ENCODE data around the gene DOCK9.

Gene DOCK9

DNA sequence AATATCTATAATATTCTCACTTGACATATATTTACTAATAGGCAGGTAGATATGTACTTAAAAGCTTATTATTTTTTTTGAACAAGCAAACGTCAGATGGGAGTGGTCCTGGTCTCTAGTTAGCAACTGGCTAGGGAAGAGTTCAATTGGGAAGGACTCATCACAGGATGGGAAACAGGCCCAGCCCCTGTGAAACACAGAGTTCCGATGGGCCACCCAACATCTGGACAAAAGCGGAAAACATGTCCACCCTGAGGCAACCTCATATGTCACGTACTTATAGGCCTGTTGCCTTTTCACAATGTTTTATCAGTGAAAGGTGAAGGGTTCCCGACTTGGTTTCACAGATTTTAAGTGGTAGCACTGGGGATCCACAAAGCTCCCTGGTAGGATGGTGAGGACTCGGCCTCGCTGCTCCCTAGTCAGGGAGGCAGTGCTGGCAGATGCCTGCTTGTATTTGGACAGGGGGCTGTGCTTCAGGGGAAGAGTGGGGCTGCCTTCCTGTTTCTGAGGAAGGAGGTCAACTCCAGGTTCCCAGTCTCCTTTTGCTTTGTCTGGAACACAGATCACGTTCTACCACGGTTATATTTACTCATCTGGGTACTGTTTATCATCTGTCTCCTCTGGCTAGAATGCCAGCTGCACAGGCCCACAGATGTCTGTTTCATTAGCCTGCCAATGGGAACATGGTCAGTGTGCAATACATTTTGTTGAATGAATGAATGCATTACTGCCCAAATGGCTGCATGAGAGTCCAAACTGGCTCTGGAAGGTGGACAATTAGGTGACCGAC lies 176.0 kb downstream of the DOCK9 start:
- H3K4me3 ChIP-seq (ENCODE audit: low read depth, low read length), result no peak overlapping the region
- TF ChIP-seq, protein P1, sequence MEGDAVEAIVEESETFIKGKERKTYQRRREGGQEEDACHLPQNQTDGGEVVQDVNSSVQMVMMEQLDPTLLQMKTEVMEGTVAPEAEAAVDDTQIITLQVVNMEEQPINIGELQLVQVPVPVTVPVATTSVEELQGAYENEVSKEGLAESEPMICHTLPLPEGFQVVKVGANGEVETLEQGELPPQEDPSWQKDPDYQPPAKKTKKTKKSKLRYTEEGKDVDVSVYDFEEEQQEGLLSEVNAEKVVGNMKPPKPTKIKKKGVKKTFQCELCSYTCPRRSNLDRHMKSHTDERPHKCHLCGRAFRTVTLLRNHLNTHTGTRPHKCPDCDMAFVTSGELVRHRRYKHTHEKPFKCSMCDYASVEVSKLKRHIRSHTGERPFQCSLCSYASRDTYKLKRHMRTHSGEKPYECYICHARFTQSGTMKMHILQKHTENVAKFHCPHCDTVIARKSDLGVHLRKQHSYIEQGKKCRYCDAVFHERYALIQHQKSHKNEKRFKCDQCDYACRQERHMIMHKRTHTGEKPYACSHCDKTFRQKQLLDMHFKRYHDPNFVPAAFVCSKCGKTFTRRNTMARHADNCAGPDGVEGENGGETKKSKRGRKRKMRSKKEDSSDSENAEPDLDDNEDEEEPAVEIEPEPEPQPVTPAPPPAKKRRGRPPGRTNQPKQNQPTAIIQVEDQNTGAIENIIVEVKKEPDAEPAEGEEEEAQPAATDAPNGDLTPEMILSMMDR (IDR thresholded peaks at IDR 0.05; ENCODE audit: low read depth, low read length), result no peak

DNA sequence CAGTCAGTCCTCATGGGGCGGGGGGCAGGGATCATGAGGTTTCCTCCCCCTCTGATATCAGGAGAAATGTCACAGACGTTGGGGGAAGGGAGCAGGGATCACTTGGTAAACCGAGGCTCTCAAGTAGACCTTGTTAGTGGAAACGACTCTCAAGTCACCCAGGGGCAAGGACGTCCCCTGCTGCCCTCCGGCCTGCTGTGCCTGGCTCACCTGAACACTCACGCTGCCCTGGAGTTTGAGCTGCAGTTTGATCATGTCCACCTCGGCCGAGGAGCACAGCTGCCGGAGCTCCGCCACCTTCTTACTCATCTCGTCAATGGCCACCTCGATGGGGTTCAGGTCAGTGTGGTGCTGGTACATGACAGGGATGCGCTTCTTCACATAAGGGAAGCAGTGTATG lies 177.8 kb downstream of the DOCK9 start:
- TF ChIP-seq, protein P1 (IDR thresholded peaks at IDR 0.05; ENCODE audit: low read depth, low read length), result no peak
- H3K4me3 ChIP-seq (ENCODE audit: low read depth, low read length), result no peak overlapping the region

DNA sequence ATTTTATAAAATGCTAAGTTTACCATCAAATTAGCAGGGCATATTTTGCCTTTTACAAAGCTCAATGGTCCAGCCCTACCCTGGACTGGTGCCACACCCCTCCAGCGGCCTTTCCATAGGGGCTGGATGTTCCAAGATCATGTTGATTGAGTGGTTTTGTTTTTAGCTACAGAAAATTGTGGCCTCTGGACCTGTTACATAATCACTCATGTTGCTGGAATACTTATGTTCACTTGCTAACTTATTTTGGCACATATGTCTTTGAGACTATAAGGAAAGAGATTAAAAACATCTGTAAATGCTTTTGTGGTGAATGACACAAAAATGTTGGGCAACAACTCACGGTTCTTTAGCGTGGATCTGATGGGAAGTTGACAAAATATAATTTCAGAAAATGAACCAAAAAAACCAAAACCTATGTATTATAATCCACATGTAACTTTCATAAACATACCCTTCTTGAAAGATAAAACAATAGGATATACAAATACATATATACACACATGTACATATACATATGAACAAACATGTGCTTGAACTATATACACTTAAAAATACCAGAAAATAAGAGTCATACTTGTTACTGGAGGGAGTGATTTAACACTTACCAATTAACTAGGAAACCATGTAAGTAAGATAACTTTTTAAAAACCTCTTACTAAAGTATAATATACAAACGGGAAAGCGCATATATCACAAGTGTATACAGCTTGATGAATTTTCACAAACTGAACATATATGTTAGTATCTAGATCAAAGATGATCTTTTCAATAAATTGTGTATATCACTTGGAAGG lies 178.8 kb downstream of the DOCK9 start:
- H3K4me3 ChIP-seq (ENCODE audit: low read depth, low read length), result no peak overlapping the region
- TF ChIP-seq, protein P1 (IDR thresholded peaks at IDR 0.05; ENCODE audit: low read depth, low read length), result no peak

DNA sequence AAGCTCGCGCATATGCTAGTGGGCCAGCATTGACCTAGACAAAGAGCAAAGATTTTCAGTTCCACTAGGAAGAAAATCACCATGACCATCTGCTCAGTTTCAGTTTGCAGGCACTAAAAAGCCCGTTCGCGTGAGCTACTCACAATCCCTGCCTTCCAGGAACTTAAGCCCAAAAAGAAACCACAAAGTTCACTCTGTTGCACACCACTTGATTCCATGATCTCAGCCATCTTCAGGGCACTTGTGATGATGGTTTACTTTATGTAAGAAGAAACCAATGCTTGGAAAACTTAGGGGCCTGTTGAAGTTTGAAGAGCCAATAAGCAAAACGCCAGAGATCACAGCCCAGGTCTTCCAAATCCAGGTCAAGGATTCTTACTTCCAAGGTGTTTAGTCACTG lies 180.4 kb downstream of the DOCK9 start:
- H3K4me3 ChIP-seq (ENCODE audit: low read depth, low read length), result no peak overlapping the region
- TF ChIP-seq, protein P1 (IDR thresholded peaks at IDR 0.05; ENCODE audit: low read depth, low read length), result no peak

DNA sequence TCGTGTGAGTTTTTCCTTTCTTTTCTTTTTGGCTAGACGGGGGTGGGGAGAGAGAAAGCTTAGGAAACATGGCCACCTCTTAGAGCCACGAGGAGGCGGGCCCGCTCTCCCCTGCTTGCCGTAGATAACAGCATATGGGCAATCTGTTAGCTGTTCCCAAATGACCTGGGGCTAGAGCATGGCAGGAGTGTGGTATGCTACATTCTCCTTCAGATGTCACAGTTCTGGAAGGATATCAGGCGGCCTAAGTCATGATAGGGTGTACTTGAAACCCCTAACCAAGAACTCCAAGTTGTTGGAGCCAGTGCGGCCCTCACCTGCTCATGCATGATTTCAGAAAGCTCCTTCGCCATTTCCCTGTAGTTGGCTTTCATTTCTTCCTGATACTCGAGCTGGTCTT lies 181.1 kb downstream of the DOCK9 start:
- TF ChIP-seq, protein P1 (IDR thresholded peaks at IDR 0.05; ENCODE audit: low read depth, low read length), result no peak

DNA sequence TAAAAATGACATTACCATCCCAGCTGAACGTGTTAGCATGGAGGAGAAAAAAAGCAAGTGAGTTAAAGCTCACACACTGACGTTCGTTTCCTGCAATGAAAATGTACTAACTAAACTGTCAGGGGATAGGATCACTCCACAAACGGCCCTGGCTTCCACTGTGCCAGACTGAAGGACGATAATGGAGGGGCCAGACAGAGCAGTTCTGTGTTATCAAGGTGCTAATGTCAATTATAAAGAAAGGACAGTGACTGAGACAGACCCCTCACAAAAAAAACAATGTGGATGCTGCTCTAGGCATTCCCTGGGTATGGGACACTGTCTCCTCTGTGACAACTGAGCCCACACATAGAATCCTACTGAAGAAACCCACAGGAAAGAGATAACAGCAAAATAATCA lies 181.7 kb downstream of the DOCK9 start:
- H3K4me3 ChIP-seq (ENCODE audit: low read depth, low read length), result no peak overlapping the region
- TF ChIP-seq, protein P1 (IDR thresholded peaks at IDR 0.05; ENCODE audit: low read depth, low read length), result no peak

More for the DNA sequence above, 181.1 kb downstream of the DOCK9 start:
- H3K4me3 ChIP-seq (ENCODE audit: low read depth, low read length), result no peak overlapping the region

DNA sequence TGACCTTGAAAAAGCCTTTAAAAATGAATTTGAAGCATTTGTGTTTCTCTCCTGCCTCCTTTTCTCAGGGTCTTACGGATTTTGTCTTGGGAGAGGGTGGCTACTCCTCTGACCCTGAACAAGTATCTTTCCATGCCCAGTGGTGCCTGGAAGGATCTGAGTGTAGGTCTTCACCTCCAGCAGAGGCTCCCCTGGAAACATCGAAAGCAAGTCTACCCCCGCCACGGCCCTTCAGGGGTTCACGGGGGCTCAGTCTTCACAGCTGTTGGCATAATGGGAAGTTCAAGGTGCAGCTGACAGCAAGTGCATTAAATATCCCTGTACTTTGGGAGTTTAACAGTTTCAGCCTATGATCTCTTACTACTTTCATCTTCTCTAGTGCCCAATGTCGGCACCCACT lies 182.6 kb downstream of the DOCK9 start:
- TF ChIP-seq, protein P1 (IDR thresholded peaks at IDR 0.05; ENCODE audit: low read depth, low read length), result no peak

More for the DNA sequence above, 182.6 kb downstream of the DOCK9 start:
- H3K4me3 ChIP-seq (ENCODE audit: low read depth, low read length), result no peak overlapping the region

All from WI38 (cell line).